HCT116 (cell line): Measurements from ENCODE around the gene CYP4A11. TPM values are rescaled to one million over a fixed set of nuclear protein-coding genes. Genes with fewer than 3 reads are reported as not detected.

Experiments
- total RNA-seq: library from RNA; stranded (reverse); gene quantifications from one replicate; pipeline ENCODE4 v1.2.1, GENCODE V29; 2021; ENCODE audit not compliant: unreplicated experiment

The CYP4A11 gene
- total RNA-seq, 1 experiment from 2014 or later: not detected

Other genes starting within 250 kb of the CYP4A11 start
- 52.5 TPM for gene EFCAB14, start 222.4 kb downstream of the CYP4A11 start, total RNA-seq
- gene CYP4B1, start 142.4 kb downstream of the CYP4A11 start, total RNA-seq: 0.30 TPM
- not detected for gene CYP4X1, start 82.2 kb upstream of the CYP4A11 start, total RNA-seq
- not detected for gene CYP4Z1, start 125.8 kb upstream of the CYP4A11 start, total RNA-seq
- not detected for gene CYP4A22, start 196.0 kb upstream of the CYP4A11 start, total RNA-seq
- gene PDZK1IP1, start 248.6 kb upstream of the CYP4A11 start, total RNA-seq: not detected